H1 (cell line): Measurements from ENCODE around the gene BTD. TPM values are rescaled to one million over a fixed set of nuclear protein-coding genes. Genes with fewer than 3 reads are reported as not detected.
A peak's percentile ranks its signal among the peaks of the same experiment; 100 is the strongest.

ENCODE experiments used
- CTCF ChIA-PET: fragments of 300-600 bp; sonication (Branson Sonifier 250); formaldehyde crosslinking; loops from one replicate; lab custom pipeline; 2021; ENCODE audit not compliant: partially characterized antibody; lab: Charles Lee
- POLR2A ChIA-PET: fragments of 300-600 bp; sonication (Branson Sonifier 250); formaldehyde crosslinking; loops from one replicate; lab custom pipeline; 2021; ENCODE audit warnings: inconsistent platforms; ENCODE audit not compliant: partially characterized antibody; lab: Charles Lee
- DNase-seq, 2 experiments: peaks; one replicate each; pipeline versions ENCODE4 v3.0.0 to v3.0.0-alpha.2; 2010 to 2022; ENCODE audit warnings: low spot score in 2 of 2, low read depth in 1 of 2, mixed read lengths in 1 of 2
- FAIRE-seq: peaks from 2 replicates; lab custom pipeline; 2011; peaks lifted over from hg19 to GRCh38; lab: Jason Lieb, UNC
- H2AFZ ChIP-seq: 2 replicates; pipeline ENCODE4 v1.8.1; 2012; ENCODE audit warnings: low read length, inconsistent platforms
- H2AK5ac ChIP-seq: 2 replicates; pipeline ENCODE4 v1.6.1; 2013; ENCODE audit warnings: low read depth, low read length
- H2BK120ac ChIP-seq: replicated peaks from 2 replicates; pipeline ENCODE3; 2013; ENCODE audit warnings: low read depth, low read length, inconsistent platforms
- H2BK12ac ChIP-seq: 2 replicates; pipeline ENCODE4 v1.6.1; 2013; ENCODE audit warnings: low read depth, low read length
- H2BK15ac ChIP-seq: 2 replicates; pipeline ENCODE4 v1.6.1; 2013; ENCODE audit warnings: low read length
- H2BK20ac ChIP-seq: 2 replicates; pipeline ENCODE4 v1.6.1; 2013; ENCODE audit warnings: low read length
- H2BK5ac ChIP-seq: 2 replicates; pipeline ENCODE4 v1.6.1; 2013; ENCODE audit warnings: low read depth, low read length
- H3K14ac ChIP-seq: 2 replicates; pipeline ENCODE4 v1.6.1; 2013; ENCODE audit warnings: inconsistent platforms; ENCODE audit not compliant: insufficient read length
- H3K18ac ChIP-seq: 2 replicates; pipeline ENCODE4 v1.6.1; 2013; ENCODE audit warnings: low read length; ENCODE audit errors: extremely low read depth
- H3K23ac ChIP-seq: 2 replicates; pipeline ENCODE4 v1.6.1; 2013; ENCODE audit warnings: inconsistent platforms; ENCODE audit not compliant: insufficient read length
- H3K23me2 ChIP-seq: 2 replicates; pipeline ENCODE4 v1.6.1; 2013; ENCODE audit warnings: low read depth, low read length
- H3K27ac ChIP-seq: 2 replicates; pipeline ENCODE4 v1.6.1; 2011; ENCODE audit warnings: low read depth, low read length, inconsistent platforms
- H3K27me3 ChIP-seq, 4 experiments: replicated peaks in 1 of 4; 1 replicate in 1 of 4; 2 replicates in 3 of 4; pipeline versions ENCODE4 v1.6.1 to v1.8.1; 2011 to 2013; ENCODE audit warnings: low read length in 3 of 4, mild to moderate bottlenecking in 3 of 4, inconsistent platforms in 2 of 4, mixed read lengths in 2 of 4, moderate library complexity in 1 of 4; ENCODE audit not compliant: control insufficient read depth in 3 of 4, insufficient read depth in 3 of 4; ENCODE audit errors: extremely low read depth in 1 of 4
- H3K36me3 ChIP-seq, 4 experiments: 2 replicates each; pipeline versions ENCODE4 v1.6.1 to v1.8.1; 2011 to 2013; ENCODE audit warnings: mild to moderate bottlenecking in 4 of 4, low read length in 3 of 4, moderate library complexity in 2 of 4, control low read depth in 1 of 4, inconsistent platforms in 1 of 4; ENCODE audit not compliant: insufficient read depth in 4 of 4, control insufficient read depth in 2 of 4
- H3K4ac ChIP-seq: replicated peaks from 2 replicates; pipeline ENCODE3; 2013; ENCODE audit warnings: low read length, low read depth, mixed read lengths, inconsistent platforms; ENCODE audit not compliant: insufficient read length
- H3K4me1 ChIP-seq, 4 experiments: replicated peaks in 1 of 4; 1 replicate in 1 of 4; 2 replicates in 3 of 4; pipeline versions ENCODE4 v1.6.1 to v1.8.1; 2011 to 2013; ENCODE audit warnings: low read length in 3 of 4, inconsistent platforms in 2 of 4, mixed read lengths in 1 of 4; ENCODE audit not compliant: insufficient read depth in 4 of 4, control insufficient read depth in 3 of 4
- H3K4me2 ChIP-seq, 2 experiments: 2 replicates each; pipeline versions ENCODE4 v1.6.1 to v1.8.1; 2011 to 2013; ENCODE audit warnings: low read depth in 2 of 2, low read length in 2 of 2, control low read depth in 1 of 2, inconsistent platforms in 1 of 2, mild to moderate bottlenecking in 1 of 2; ENCODE audit not compliant: insufficient read depth in 1 of 2
- H3K4me3 ChIP-seq, 4 experiments: fragments of 200-600, 300-600 bp in 1 of 4; sonication (generic), shearing (Covaris generic), sonication (Bioruptor Twin) in 1 of 4; 2 replicates each; pipeline versions ENCODE4 v1.5.1 to v1.8.1; 2011 to 2016; ENCODE audit warnings: low read length in 4 of 4, low read depth in 3 of 4, control low read depth in 2 of 4, inconsistent platforms in 2 of 4, mild to moderate bottlenecking in 2 of 4, mixed read lengths in 1 of 4, moderate library complexity in 1 of 4; ENCODE audit not compliant: insufficient read depth in 2 of 4; ENCODE audit errors: extremely low read depth in 1 of 4
- H3K56ac ChIP-seq: replicated peaks from 2 replicates; pipeline ENCODE3; 2013; ENCODE audit warnings: low read depth, mild to moderate bottlenecking, mixed read lengths, low read length, inconsistent platforms; ENCODE audit not compliant: insufficient read length
- H3K79me1 ChIP-seq: 2 replicates; pipeline ENCODE4 v1.6.1; 2013; ENCODE audit warnings: low read depth, low read length, control low read depth
- H3K79me2 ChIP-seq, 2 experiments: 2 replicates each; pipeline versions ENCODE4 v1.6.1 to v1.8.1; 2012 to 2013; ENCODE audit warnings: low read length in 2 of 2, mild to moderate bottlenecking in 2 of 2, inconsistent platforms in 1 of 2; ENCODE audit not compliant: insufficient read depth in 2 of 2, control insufficient read depth in 1 of 2
- H3K9ac ChIP-seq, 4 experiments: replicated peaks in 1 of 4; 1 replicate in 1 of 4; 2 replicates in 3 of 4; pipeline versions ENCODE4 v1.6.1 to v1.8.1; 2011 to 2013; ENCODE audit warnings: low read depth in 3 of 4, low read length in 3 of 4, control low read depth in 2 of 4, mild to moderate bottlenecking in 2 of 4, moderate library complexity in 2 of 4, inconsistent platforms in 1 of 4; ENCODE audit errors: extremely low read depth in 1 of 4
- H3K9me3 ChIP-seq, 2 experiments: 2 replicates each; pipeline versions ENCODE4 v1.6.1 to v1.8.1; 2012 to 2013; ENCODE audit warnings: mild to moderate bottlenecking in 2 of 2, moderate library complexity in 2 of 2, control low read depth in 1 of 2, inconsistent platforms in 1 of 2, low read depth in 1 of 2, low read length in 1 of 2, mixed read lengths in 1 of 2; ENCODE audit not compliant: insufficient read depth in 2 of 2
- H4K20me1 ChIP-seq, 2 experiments: replicated peaks in 1 of 2; 2 replicates each; pipeline versions ENCODE3 to v1.8.1; 2011 to 2013; ENCODE audit warnings: inconsistent platforms in 2 of 2, low read length in 2 of 2, mild to moderate bottlenecking in 1 of 2; ENCODE audit not compliant: insufficient read depth in 2 of 2, control insufficient read depth in 1 of 2
- H4K5ac ChIP-seq: 2 replicates; pipeline ENCODE4 v1.6.1; 2013; ENCODE audit warnings: low read length, low read depth, mixed read lengths, inconsistent platforms; ENCODE audit not compliant: insufficient read length
- H4K8ac ChIP-seq: 2 replicates; pipeline ENCODE4 v1.8.0; 2013; ENCODE audit warnings: mild to moderate bottlenecking, moderate library complexity, low read length, inconsistent platforms; ENCODE audit not compliant: insufficient read depth; ENCODE audit errors: extremely low read depth
- H4K91ac ChIP-seq: replicated peaks from 2 replicates; pipeline ENCODE3; 2013; ENCODE audit warnings: low read length, mixed read lengths, inconsistent platforms; ENCODE audit not compliant: insufficient read length
- CEBPB ChIP-seq: IDR thresholded peaks from 2 replicates; pipeline ENCODE4 v1.6.1; 2012; ENCODE audit warnings: low read depth, low read length
- CTCF ChIP-seq, 3 experiments: IDR thresholded peaks; 1 replicate in 2 of 3; 2 replicates in 1 of 3; pipeline versions ENCODE4 v1.5.1 to v1.6.1; 2011; ENCODE audit warnings: low read length in 3 of 3, mild to moderate bottlenecking in 3 of 3, inconsistent platforms in 2 of 3, low read depth in 1 of 3, moderate library complexity in 1 of 3; ENCODE audit not compliant: insufficient read depth in 1 of 3; ENCODE audit errors: control extremely low read depth in 1 of 3
- E2F6 ChIP-seq: IDR thresholded peaks from 2 replicates; pipeline ENCODE4 v1.6.1; 2012; ENCODE audit warnings: inconsistent platforms
- MAX ChIP-seq: IDR thresholded peaks from 2 replicates; pipeline ENCODE4 v1.6.1; 2012; ENCODE audit warnings: inconsistent platforms
- RAD21 ChIP-seq, 2 experiments: IDR thresholded peaks in 1 of 2; conservative IDR thresholded peaks in 1 of 2; 2 replicates each; pipeline ENCODE4 v1.6.1; 2011; ENCODE audit warnings: low read depth in 2 of 2, low read length in 2 of 2, improper control_type of control experiment in 1 of 2, inconsistent platforms in 1 of 2, mild to moderate bottlenecking in 1 of 2, moderate library complexity in 1 of 2
- RFX5 ChIP-seq: IDR thresholded peaks from 2 replicates; pipeline ENCODE4 v1.6.1; 2011; ENCODE audit warnings: low read depth, low read length, improper control_type of control experiment, borderline replicate concordance
- TAF7 ChIP-seq: optimal IDR thresholded peaks from 2 replicates; pipeline ENCODE3; 2011; ENCODE audit warnings: low read depth, mild to moderate bottlenecking, inconsistent platforms, low read length, moderate library complexity, borderline replicate concordance
- WGBS, 2 experiments: shearing (Covaris generic) in 1 of 2; methylation state at CpG; one replicate each; pipeline versions ENCODE4 v1.1.6 to v1.1.7; 2013 to 2015; ENCODE audit warnings: low lambda C conversion rate in 2 of 2, mixed read lengths in 2 of 2, inconsistent platforms in 1 of 2, low coverage in 1 of 2, missing lambda C conversion rate in 1 of 2; ENCODE audit not compliant: insufficient replicate concordance in 2 of 2, insufficient coverage in 1 of 2, insufficient read length in 1 of 2; ENCODE audit errors: extremely low coverage in 1 of 2, missing lambda C conversion rate in 1 of 2; 5-methylcytosine and 5-hydroxymethylcytosine counted together
- polyA plus RNA-seq, 7 experiments: library from polyadenylated mRNA; depleted of rRNA in 3 of 7; stranded (reverse) in 5 of 7; unstranded in 2 of 7; fragments of >200 nt in 5 of 7; fragments of 200-250 nt in 2 of 7; gene quantifications; 1 replicate in 5 of 7; 2 replicates in 1 of 7; 4 replicates in 1 of 7; pipeline versions ENCODE4 v1.2.1 to v1.2.3, GENCODE V29; 2011 to 2013; ENCODE audit warnings: missing spikeins in 2 of 7, mixed read lengths in 2 of 7
- total RNA-seq: library from RNA; stranded (reverse); fragmentation: NEBNext Ultra II Directional; extraction: Animal tissue kit (Norgen Biotek cat#: 25700); gene quantifications from 2 replicates; pipeline ENCODE4 v1.2.1, GENCODE V29; 2021

The BTD gene
- total and polyA plus RNA-seq, 2 of the 8 experiments (the other 6 are each of a cell fraction or from before 2014, with no cell fraction given) = 21.8 to 36.7 TPM

- no peak overlapping the region for H3K4me3 ChIP-seq
- no peak overlapping the region for H2AFZ ChIP-seq
- TF ChIP-seq CEBPB (peak; percentile 57; the same call in 1 of the 2 replicates), MAX (peak; percentile 59; the same call in 1 of the 2 replicates), RAD21 (IDR thresholded peaks at IDR 0.05 in 1 of 2, conservative IDR thresholded peaks at IDR 0.05 in 1 of 2; ENCODE audit: low read depth in 2 of 2, low read length in 2 of 2) (peak; percentile 85 to 88), E2F6 (peak; percentile 41; the same call in 1 of the 2 replicates), RFX5 (no peak), CTCF (IDR thresholded peaks at IDR 0.05; ENCODE audit: control extremely low read depth in 1 of 3, insufficient read depth in 1 of 3, low read depth in 1 of 3, low read length in 3 of 3) (peak; percentile 16 to 84 (median 66)), TAF7 (no peak)
- POLR2A ChIA-PET = interaction anchor here (3.2 kb wide), 1 partner anchor 29 kb away, joined by 8 read pairs; the partner anchor contains the start of genes BTD and HACL1
- no peaks in the 10 kb centered on the region for H3K27me3 ChIP-seq
- H3K36me3 ChIP-seq = no peaks in the 10 kb centered on the region
- CTCF ChIA-PET = interaction anchor here (0.6 to 2.5 kb wide), 11 partner anchors 12 to 252 kb away, joined by 3 to 16 read pairs (median 4); no protein-coding TSS in a partner anchor
- H3K9me3 ChIP-seq = no peaks in the 10 kb centered on the region
- H3K9ac ChIP-seq = no peak overlapping the region
- no peak overlapping the region for H3K18ac ChIP-seq
- H3K4me2 ChIP-seq = 0 out of 4 replicates have a peak overlapping the region, but pooled peaks of 1 of the 2 experiments have one; percentile 30
- H2AK5ac ChIP-seq = no peak overlapping the region
- no peak overlapping the region for H4K91ac ChIP-seq
- H3K4ac ChIP-seq = no peak overlapping the region
- no peak overlapping the region for H2BK5ac ChIP-seq
- H3K79me2 ChIP-seq = no peaks in the 10 kb centered on the region
- no peak overlapping the region for H4K5ac ChIP-seq
- peak; percentile 82 for FAIRE-seq
- H3K4me1 ChIP-seq = peaks cover 13 to 36% (median 26%) of the 10 kb centered on the region in 4 experiments
- H2BK12ac ChIP-seq = no peak overlapping the region
- H4K8ac ChIP-seq = no peak overlapping the region
- H4K20me1 ChIP-seq = no peaks in the 10 kb centered on the region
- H3K23me2 ChIP-seq = no peaks in the 10 kb centered on the region
- H3K56ac ChIP-seq = no peak overlapping the region
- no peak overlapping the region for H2BK120ac ChIP-seq
- 51% methylated on average over 10 of the region's 10 CpGs; no CpG with 5 or more reads in 1 of the 2 experiments for WGBS, 2 experiments
- no peak overlapping the region for H3K14ac ChIP-seq
- H3K23ac ChIP-seq = no peak overlapping the region
- H3K79me1 ChIP-seq = no peaks in the 10 kb centered on the region
- no peak overlapping the region for H3K27ac ChIP-seq
- no peak overlapping the region for H2BK15ac ChIP-seq
- no peak overlapping the region for H2BK20ac ChIP-seq
- no peak for DNase-seq
Observed at GRCh38 chr3:15629860-15630597, 28.5 kb downstream of the BTD start.
